ACHN (cell line): ENCODE data around the gene EXOC2.
A peak's percentile ranks its signal among the peaks of the same experiment; 100 is the strongest.

Experiments
- DNase-seq: peaks from one replicate; pipeline ENCODE4 v3.0.0-alpha.2; 2015
- in situ Hi-C: cut with HindIII; loops from 2 replicates; pipeline ENCODE4 v1.10.0; 2017; ENCODE audit warnings: low sequenced_read_pairs, low pct_ligation_motif_present, low pct_unique_long_range_greater_than_20kb

EXOC2 gene, protein sequence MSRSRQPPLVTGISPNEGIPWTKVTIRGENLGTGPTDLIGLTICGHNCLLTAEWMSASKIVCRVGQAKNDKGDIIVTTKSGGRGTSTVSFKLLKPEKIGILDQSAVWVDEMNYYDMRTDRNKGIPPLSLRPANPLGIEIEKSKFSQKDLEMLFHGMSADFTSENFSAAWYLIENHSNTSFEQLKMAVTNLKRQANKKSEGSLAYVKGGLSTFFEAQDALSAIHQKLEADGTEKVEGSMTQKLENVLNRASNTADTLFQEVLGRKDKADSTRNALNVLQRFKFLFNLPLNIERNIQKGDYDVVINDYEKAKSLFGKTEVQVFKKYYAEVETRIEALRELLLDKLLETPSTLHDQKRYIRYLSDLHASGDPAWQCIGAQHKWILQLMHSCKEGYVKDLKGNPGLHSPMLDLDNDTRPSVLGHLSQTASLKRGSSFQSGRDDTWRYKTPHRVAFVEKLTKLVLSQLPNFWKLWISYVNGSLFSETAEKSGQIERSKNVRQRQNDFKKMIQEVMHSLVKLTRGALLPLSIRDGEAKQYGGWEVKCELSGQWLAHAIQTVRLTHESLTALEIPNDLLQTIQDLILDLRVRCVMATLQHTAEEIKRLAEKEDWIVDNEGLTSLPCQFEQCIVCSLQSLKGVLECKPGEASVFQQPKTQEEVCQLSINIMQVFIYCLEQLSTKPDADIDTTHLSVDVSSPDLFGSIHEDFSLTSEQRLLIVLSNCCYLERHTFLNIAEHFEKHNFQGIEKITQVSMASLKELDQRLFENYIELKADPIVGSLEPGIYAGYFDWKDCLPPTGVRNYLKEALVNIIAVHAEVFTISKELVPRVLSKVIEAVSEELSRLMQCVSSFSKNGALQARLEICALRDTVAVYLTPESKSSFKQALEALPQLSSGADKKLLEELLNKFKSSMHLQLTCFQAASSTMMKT

DNA sequence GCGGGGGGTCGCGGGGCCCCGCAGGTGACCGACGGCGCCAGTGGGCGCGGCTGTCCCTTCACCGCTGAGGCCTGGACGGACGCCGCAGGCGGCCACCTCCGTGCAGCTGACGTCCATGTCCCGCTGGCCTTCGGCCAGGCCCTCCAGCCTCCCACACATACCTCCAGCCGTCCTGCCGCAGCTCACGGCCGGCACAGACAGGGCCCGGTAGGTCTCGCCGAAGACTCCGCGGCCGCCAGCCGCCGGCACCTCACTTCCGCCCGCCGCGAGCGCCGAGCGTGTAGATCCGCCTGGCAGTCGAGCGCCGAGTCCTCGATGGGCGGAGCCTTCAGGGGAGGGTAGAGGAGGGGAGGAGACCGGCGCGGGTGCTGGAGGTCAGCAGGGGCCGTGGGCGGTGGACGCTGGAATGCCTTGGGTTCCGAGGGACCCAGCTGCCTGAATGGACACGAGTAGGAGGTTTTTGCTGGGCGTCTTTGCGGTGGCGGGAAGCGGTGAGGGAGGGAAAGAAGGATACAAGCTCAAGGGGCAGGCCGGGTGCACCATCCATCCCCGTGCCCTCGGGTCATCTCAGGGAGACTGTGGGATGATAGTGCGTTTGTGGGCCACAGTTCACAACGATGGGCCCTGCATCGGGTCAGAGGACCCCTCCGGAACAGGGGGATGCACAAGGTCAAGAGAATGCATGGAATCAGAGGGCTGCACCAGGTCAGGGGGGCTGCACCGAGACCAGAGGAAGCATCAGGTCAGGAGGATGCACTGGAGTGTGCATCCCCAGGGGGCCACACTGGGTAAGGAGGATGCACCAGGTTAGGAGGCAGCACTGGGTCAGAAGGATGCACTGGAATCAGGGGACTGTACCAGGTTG, at the start of gene EXOC2:
TSS of gene EXOC2 (minus strand) at position 282 of the 865 bp plus-strand sequence. CDS start 55,321 bp downstream, outside the sequence.
- in situ Hi-C loops: no loop called here
- DNase-seq: peak; percentile 85

DNA sequence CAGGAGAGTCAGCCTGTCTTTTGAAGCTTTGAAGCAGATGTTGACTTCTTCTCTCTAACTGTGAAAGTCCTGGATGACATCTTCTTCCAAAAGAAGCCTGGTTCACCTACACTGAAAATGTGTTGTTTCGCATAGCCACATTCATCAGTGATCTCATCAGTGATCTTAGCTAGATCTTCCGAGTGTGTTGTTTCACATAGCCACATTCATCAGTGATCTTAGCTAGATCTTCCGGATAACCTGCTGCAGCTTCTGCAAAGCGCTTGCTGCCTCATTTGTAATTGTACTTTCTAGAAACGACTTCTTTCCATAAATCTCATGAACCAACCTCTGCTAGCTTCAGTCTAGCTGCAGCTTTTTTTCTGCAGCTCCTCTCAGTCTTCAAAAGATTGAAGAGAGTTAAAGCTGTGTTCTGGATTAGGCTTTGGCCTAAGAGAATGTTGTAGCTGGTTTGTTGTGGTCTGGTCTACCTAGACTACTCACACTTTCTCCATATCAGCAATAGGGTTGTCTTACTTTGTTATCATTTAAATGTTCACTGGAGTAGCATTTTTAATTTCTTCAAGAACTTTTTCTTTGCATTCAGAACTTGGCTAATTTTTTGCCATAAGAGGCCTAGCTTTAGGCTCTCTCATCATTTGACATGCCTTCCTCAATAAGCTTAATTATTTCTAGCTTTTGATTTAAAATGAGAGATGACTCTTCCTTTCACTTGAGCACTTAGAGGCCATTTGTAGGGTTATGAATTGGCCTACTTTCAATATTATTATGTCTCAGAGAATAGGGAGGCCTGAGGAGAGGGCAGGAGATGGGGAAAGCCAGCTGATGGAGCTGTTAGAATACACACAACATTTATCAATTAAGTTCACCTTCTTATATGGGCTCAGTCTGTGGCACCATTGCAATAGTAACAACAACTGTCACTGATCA, 48.7 kb upstream of the EXOC2 start:
- in situ Hi-C loops: no loop called here
- no peak for DNase-seq

DNA sequence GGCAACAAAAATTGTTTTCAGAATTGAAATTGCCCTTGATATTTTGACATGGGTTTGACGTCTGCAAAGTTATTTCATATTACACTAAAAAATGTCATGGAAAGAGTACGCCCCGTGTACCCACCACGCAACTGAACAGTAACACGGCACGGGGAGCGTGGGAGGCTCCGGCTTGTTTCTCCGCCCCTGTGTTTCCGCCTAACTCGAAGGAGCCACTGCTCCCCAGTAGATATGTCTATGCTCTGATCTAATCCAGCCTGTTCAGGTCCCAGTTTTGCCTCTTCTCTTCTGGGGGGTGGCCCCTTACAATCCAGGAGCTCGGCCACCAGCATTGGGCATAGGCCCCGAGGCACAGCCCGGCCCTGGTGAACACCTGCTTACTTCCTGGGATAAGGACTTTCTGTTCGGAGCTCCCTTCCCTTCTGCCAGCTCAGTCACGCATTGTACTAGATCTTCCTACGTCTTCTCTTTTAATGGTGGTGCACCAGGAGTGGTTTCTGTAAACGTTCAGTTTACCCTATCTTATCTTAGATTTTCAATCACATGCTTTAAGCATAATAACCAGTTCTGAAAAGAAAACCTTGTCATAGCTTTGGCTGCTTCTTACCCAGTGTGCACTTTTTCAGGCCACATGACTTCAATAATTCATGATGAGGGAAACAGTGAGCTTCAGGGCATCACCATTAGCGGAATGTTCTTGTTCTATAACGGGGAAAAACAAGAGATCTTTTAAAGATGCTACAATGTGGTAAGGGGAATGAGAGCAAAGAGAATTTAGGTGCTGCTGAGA, 43.9 kb upstream of the EXOC2 start:
- no peak for DNase-seq
- in situ Hi-C loops: no loop called here

DNA sequence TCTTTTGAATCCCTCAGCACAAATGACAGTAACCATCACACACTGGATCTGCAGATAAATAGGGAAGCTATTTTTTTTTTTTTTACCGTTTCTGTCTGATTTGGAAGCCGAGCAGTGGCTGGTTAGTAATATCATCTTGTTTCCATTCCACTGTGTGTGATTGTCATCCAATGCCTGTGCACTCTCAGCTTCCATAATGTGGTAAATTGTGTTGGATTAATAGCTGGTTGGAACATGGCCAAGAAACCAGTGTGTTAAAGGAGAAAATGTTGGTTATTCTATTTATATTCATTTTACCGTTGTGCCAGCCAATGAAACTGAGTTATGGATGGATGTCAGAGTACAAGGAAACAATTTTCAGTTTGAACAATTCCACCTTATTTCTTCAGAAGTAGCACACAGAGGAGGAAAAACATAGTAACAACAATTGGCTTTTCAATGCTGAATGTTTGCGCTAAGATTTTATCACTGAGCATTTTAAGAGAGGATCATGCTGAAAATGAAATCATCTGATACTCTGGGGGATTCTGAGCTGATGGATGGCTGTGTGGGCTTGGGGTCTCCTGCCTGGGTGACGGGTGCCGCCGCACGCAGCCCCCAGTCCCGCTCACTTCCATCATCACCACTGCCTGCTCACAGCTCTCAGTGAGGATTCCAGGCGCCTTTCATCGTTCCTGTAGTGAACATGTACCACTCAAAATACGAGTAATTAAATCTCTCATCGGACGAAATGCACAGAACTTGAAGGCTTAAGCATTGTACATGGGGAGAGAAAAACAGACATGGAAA, 40.7 kb upstream of the EXOC2 start:
- no peak for DNase-seq
- in situ Hi-C loops: no loop called here

DNA sequence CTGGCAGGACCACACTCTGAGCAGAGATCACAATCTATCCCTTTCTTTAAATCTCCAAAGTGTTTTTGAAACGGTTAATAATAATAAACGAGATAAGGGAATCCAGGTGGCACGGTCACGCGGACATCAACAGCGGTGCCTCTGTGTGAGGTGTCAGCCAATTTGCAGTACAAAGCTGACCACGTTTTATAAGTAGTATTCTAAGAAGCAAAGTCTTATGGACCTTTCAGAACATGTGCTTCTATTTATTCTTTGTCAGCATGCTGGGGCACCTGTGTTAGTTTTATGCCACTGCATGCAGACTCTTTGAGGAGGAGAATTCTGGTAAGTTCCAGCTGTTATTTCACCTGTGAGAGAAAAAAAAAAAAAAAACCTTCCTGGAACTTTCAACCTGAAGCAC, 39.0 kb upstream of the EXOC2 start:
- no peak for DNase-seq
- in situ Hi-C loops: no loop called here

DNA sequence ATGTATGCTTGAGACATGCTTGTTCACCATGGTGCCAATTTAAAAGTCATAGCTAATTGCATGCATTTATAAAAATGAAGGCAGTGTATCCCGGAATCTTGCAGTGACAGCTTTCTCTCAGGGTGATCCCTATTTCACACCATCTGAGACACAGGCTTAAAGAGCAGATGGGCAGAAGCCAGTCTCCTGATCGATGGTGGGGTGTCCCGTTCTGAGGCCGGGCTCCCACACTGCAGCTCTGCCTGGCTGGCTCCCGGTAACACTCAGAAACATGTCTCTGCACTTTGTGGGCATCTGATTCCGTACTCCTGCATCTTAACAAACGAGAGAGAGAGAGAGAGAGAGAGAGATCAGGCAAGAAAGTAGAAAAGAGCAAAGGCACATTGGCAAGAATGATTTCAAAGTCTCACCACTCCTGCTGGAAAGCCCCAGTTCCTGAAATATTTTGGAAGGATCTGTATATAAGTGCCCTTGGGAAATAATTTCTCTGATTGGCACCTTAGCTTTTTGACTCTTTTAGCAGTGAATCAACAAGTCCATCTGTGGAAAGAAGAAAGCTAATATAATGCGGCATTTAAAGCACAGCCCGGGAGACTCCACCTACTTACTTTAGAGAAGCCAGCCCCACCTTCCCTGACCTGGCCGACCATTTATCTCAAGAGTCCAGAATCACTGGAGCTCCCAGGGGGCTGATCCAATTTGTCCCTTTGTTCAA, 36.8 kb upstream of the EXOC2 start:
- in situ Hi-C loops: no loop called here
- DNase-seq: no peak

DNA sequence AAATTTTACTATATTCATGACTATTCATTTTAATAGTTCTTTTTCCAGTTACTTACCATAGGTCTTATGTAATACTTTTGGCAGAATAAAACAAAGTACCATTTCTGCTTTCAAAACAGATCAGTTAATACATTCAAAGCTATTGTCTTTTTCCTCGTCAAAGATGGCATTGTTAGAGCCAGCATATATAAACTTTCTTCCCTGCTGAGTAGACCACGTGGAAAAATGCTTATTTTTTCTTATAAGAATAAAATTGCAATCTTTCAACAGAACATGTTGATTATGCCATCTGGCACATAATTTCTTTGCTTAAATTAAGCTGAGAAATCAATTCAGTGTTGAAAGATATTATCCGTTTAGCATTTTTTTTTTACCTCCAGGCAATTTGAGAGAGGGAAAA, 34.9 kb upstream of the EXOC2 start:
- in situ Hi-C loops: no loop called here
- DNase-seq: no peak

DNA sequence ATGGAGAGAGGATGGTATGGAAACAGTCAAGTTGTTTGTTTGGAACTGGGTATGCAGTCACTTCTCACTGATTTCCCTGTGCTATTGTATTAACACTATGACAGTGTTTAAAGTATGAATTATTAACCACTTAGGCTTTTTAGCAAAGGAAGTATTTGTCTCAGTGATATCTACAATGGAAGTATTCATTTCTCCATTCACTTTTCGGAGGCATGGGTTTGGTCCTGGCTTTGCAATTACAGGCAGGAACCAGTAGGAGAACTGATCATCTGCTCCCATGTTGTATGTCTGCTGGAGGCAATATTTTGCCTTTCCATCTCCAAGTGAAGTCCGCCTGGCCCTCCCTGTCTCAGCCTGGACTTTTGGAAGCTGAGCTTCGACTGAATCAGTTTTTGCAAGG, 30.6 kb upstream of the EXOC2 start:
- in situ Hi-C loops: no loop called here
- no peak for DNase-seq

DNA sequence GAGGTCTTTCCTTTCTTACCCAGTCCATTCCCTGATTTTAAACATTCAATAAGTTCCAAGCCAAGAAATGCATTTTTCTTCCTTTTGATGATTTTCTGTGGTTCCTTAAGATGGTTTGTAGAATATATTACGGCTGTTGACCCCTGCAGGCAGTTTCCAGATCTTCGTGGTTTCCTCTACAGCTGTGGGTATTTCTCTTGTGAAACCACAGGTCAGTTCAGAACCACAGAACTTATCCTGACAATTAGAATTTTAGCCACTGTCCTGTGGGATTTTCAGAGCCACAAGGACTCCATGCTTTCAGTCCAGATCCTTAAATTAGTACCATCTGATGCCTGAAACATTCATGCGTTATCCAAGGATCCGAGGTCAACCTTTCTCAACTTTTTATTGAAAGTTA, 29.7 kb upstream of the EXOC2 start:
- in situ Hi-C loops: no loop called here
- no peak for DNase-seq

DNA sequence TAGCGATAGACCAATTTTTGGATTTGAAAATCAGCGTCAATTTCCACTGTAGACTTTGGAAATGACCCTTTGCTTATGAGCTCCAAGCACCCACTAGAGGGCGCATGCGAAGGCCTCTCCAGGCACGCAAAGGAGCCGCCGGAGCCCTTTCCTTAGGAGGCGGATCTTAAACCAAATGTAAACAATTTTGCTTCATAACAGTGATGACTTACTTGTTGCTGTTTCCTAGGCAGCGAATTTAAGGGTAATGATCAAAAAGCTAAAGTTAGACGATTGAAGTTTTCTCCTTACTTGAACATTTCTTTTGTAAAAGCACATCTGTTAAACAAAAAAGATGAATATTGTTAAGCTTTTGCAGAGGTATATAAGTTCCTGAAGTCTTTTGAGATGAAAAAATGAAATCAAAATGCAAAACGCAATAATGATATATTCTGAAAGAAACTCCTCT, 29.2 kb upstream of the EXOC2 start:
- in situ Hi-C loops: no loop called here
- DNase-seq: peak; percentile 68

DNA sequence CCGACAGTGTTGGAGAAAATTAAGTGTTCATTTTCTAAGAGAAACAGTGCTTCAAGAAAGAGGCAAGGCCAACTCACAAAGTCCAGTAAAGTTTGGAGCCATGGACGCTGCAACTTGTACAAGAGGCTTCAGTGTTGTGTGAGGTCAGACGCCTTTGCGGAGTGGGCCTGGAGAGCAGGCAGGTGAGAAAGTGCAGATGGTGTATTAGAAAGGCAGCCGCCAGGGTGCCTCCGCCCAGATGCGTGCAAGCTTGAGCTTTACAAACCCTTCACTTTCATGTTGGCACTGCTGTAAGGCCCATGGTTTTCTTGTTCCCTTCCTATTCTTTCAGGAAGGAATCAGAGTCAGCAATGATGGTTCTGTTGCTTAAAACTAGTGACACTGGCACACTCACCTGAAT, 25.4 kb upstream of the EXOC2 start:
- no peak for DNase-seq
- in situ Hi-C loops: no loop called here

DNA sequence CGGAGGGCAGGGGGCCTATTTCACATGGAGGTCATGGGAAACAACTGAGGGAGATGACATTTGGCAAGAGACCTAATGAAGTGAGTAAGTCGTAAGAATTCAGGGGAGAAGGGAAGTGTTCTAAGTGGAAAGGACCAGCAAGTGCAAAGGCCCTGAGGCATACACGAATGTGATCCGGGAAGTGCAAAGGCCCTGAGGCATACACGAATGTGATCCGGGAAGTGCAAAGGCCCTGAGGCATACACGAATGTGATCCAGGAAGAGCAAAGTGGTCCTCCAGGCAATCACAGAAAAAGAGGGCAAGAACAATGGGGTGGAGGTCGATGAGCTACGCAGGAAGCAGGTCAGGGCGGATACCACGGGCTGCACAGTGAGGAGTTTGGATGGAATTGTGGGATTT, 24.2 kb upstream of the EXOC2 start:
- in situ Hi-C loops: no loop called here
- no peak for DNase-seq

DNA sequence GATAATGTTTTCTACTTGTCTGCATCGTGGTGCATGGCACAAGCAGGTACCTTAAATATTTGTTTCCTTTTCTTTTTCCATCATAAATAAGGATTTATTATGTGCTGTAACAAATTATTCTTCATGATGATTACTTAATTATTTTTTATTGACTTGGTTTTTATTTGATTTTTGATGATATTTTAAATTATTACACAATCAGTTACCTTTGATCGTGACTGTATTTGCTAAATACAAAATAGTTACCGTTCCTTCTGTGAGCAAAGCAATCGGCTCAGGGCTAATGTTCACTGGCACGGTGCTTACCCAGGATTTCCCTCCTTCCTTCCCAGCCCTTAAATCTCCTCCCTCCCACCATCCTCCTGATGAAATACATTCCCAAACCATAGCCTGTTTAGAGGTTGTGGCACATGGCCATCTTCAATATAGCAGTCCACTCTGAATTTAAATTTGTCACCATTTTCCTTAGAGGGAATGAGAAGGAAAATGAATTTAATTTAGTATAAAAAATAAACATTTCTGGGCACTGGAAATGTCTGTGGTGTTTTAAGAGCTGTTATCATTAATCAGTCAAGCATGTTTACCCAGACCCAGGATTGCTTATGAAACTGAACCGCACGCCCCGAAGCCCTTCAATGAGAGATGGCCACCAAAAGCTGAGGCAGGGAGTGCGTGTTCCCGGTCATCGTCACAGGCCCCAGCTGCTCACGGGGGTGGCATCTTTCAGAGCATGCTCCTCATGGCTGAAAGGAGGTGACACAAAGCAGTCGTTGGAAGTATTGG, 23.0 kb upstream of the EXOC2 start:
- in situ Hi-C loops: no loop called here
- no peak for DNase-seq

DNA sequence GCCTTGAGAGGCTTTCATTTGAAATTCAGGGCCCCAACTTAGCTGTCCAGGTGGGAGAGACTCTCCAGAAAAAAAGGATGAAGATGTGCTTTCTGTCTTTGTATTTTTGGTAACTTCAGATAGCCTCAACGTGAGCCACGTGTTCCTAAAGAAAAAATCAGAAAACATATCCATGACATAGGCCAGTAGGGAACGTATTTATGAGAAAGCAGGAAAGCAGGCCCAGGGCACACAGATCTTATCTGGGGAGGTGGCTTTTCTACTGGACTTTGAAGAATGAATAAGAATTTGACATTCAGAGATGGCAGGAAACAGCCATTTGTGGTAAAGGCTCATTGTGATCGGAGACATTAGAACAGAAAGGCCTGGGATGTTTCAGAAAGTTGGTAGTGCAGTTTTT, 21.2 kb upstream of the EXOC2 start:
- in situ Hi-C loops: no loop called here

DNA sequence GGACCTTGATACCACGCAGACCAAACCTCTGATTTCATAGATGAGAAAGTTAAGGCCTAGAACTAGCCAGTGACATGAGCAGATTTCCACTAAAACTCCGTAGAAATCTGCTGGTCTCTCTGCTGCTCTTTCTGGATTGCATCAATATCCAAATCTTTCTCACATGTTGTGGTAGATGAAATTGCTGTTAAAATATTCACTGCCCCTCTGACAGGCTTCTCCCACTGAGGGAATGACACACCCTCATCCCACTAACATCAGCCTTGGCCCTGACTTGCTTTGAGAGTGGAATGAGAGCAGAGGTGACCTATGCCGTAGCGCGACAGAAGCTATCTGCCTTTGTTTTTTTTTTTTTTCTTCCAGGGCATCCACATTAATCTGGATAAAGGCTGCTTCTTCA, 20.4 kb upstream of the EXOC2 start:
- in situ Hi-C loops: no loop called here

More for the DNA sequence above, 21.2 kb upstream of the EXOC2 start:
- no peak for DNase-seq

More for the DNA sequence above, 20.4 kb upstream of the EXOC2 start:
- no peak for DNase-seq
